HK-2 (cell line): ENCODE results near the gene BTBD1.
A peak's percentile ranks its signal among the peaks of the same experiment; 100 is the strongest.
"Not testable (repeated sequence)": the region's sequence is repeated elsewhere in the genome, so short reads cannot be mapped to it uniquely, and the experiment has no call there.

ENCODE experiments used
- DNase-seq: peaks from one replicate; pipeline ENCODE4 v3.0.0-alpha.2; 2018; ENCODE audit not compliant: unreplicated experiment

The BTBD1 gene

GRCh38 chr15:83094583-83094982 is 27.5 kb upstream of the BTBD1 start:
- DNase-seq, result no peak

- no peak for DNase-seq
Measured at GRCh38 chr15:83092309-83092976, 25.4 kb upstream of the BTBD1 start.

- DNase-seq, result not testable (repeated sequence)
Measured at GRCh38 chr15:83091965-83092308, 24.9 kb upstream of the BTBD1 start.

- DNase-seq, result no peak
Measured at GRCh38 chr15:83090465-83090864, 23.4 kb upstream of the BTBD1 start.

- no peak for DNase-seq
Measured at GRCh38 chr15:83088876-83089275, 21.8 kb upstream of the BTBD1 start.

- no peak for DNase-seq
Measured at GRCh38 chr15:83087576-83087975, 20.5 kb upstream of the BTBD1 start.

GRCh38 chr15:83085864-83086552 is 19.0 kb upstream of the BTBD1 start:
- DNase-seq, result not testable (repeated sequence)

- DNase-seq, result not testable (repeated sequence)
Measured at GRCh38 chr15:83085461-83085860, 18.4 kb upstream of the BTBD1 start.

GRCh38 chr15:83082730-83083386 is 15.8 kb upstream of the BTBD1 start:
- DNase-seq, result no peak

- DNase-seq, result no peak
Measured at GRCh38 chr15:83081256-83082014, 14.4 kb upstream of the BTBD1 start.

GRCh38 chr15:83078712-83079111 is 11.7 kb upstream of the BTBD1 start:
- DNase-seq, result no peak

GRCh38 chr15:83077491-83078230 is 10.6 kb upstream of the BTBD1 start:
- DNase-seq, result no peak

- DNase-seq, result peak; percentile 6
Measured at GRCh38 chr15:83069211-83069642, 2.2 kb upstream of the BTBD1 start.

GRCh38 chr15:83068054-83068453 is 1.0 kb upstream of the BTBD1 start:
- DNase-seq, result no peak

- no peak for DNase-seq
Measured at GRCh38 chr15:83067638-83067962, 548 bp upstream of the BTBD1 start.

GRCh38 chr15:83066034-83066733 is 868 bp downstream of the BTBD1 start:
- DNase-seq, result peak; percentile 7

- DNase-seq, result no peak
Measured at GRCh38 chr15:83065431-83065830, 1.6 kb downstream of the BTBD1 start.

- no peak for DNase-seq
Measured at GRCh38 chr15:83064859-83065258, 2.2 kb downstream of the BTBD1 start.

GRCh38 chr15:83063551-83063950 is 3.5 kb downstream of the BTBD1 start:
- no peak for DNase-seq

GRCh38 chr15:83062768-83063180 is 4.3 kb downstream of the BTBD1 start:
- DNase-seq, result no peak

GRCh38 chr15:83061680-83062079 is 5.4 kb downstream of the BTBD1 start:
- DNase-seq, result no peak
